ENCODE data around the gene AMELX.

AMELX gene

GRCh38 chrX:11337292-11338009 lies 44.2 kb downstream of the AMELX start:
- Histone ChIP-seq H3K9me3 (ENCODE audit: control insufficient read depth, insufficient read depth, low read length) (no peaks in the 10 kb centered on the region), H3K9ac (ENCODE audit: low read depth, low read length) (no peak overlapping the region), H3K4me3 (ENCODE audit: low read depth, low read length) (no peak overlapping the region), H3K4me1 (ENCODE audit: control insufficient read depth, insufficient read depth, low read length) (no peaks in the 10 kb centered on the region), H3K27me3 (ENCODE audit: control insufficient read depth, insufficient read depth, low read length) (no peaks in the 10 kb centered on the region), H3K27ac (ENCODE audit: low read depth, low read length) (no peak overlapping the region), H3K36me3 (ENCODE audit: control insufficient read depth, insufficient read depth, low read length) (no peaks in the 10 kb centered on the region)

- no peak overlapping the region for H3K9ac ChIP-seq (ENCODE audit: low read depth, low read length)
- no peaks in the 10 kb centered on the region for H3K9me3 ChIP-seq (ENCODE audit: control insufficient read depth, insufficient read depth, low read length)
- no peaks in the 10 kb centered on the region for H3K27me3 ChIP-seq (ENCODE audit: control insufficient read depth, insufficient read depth, low read length)
- H3K4me3 ChIP-seq (ENCODE audit: low read depth, low read length) = no peak overlapping the region
- H3K4me1 ChIP-seq (ENCODE audit: control insufficient read depth, insufficient read depth, low read length) = peaks cover 9% of the 10 kb centered on the region; the same call in 1 of the 2 replicates
- H3K36me3 ChIP-seq (ENCODE audit: control insufficient read depth, insufficient read depth, low read length) = no peaks in the 10 kb centered on the region
- no peak overlapping the region for H3K27ac ChIP-seq (ENCODE audit: low read depth, low read length)
These were observed 48.3 kb downstream of the AMELX start for GRCh38 chrX:11341274-11342201.

GRCh38 chrX:11342673-11343072 lies 49.5 kb downstream of the AMELX start:
- no peak overlapping the region for H3K4me3 ChIP-seq (ENCODE audit: low read depth, low read length)
- H3K4me1 ChIP-seq (ENCODE audit: control insufficient read depth, insufficient read depth, low read length) = peaks cover 9% of the 10 kb centered on the region; the same call in 1 of the 2 replicates
- no peaks in the 10 kb centered on the region for H3K9me3 ChIP-seq (ENCODE audit: control insufficient read depth, insufficient read depth, low read length)
- H3K9ac ChIP-seq (ENCODE audit: low read depth, low read length) = no peak overlapping the region
- H3K36me3 ChIP-seq (ENCODE audit: control insufficient read depth, insufficient read depth, low read length) = no peaks in the 10 kb centered on the region
- no peak overlapping the region for H3K27ac ChIP-seq (ENCODE audit: low read depth, low read length)
- H3K27me3 ChIP-seq (ENCODE audit: control insufficient read depth, insufficient read depth, low read length) = no peaks in the 10 kb centered on the region

GRCh38 chrX:11346121-11346682 lies 53.0 kb downstream of the AMELX start:
- Histone ChIP-seq H3K4me3 (ENCODE audit: low read depth, low read length) (no peak overlapping the region), H3K4me1 (ENCODE audit: control insufficient read depth, insufficient read depth, low read length) (peaks cover 9% of the 10 kb centered on the region; the same call in 1 of the 2 replicates), H3K27me3 (ENCODE audit: control insufficient read depth, insufficient read depth, low read length) (no peaks in the 10 kb centered on the region), H3K36me3 (ENCODE audit: control insufficient read depth, insufficient read depth, low read length) (no peaks in the 10 kb centered on the region), H3K27ac (ENCODE audit: low read depth, low read length) (no peak overlapping the region), H3K9ac (ENCODE audit: low read depth, low read length) (no peak overlapping the region), H3K9me3 (ENCODE audit: control insufficient read depth, insufficient read depth, low read length) (no peaks in the 10 kb centered on the region)

- H3K36me3 ChIP-seq (ENCODE audit: control insufficient read depth, insufficient read depth, low read length) = no peaks in the 10 kb centered on the region
- no peak overlapping the region for H3K9ac ChIP-seq (ENCODE audit: low read depth, low read length)
- H3K27ac ChIP-seq (ENCODE audit: low read depth, low read length) = no peak overlapping the region
- H3K9me3 ChIP-seq (ENCODE audit: control insufficient read depth, insufficient read depth, low read length) = no peaks in the 10 kb centered on the region
- no peak overlapping the region for H3K4me3 ChIP-seq (ENCODE audit: low read depth, low read length)
- H3K4me1 ChIP-seq (ENCODE audit: control insufficient read depth, insufficient read depth, low read length) = peaks cover 9% of the 10 kb centered on the region; the same call in 1 of the 2 replicates
- no peaks in the 10 kb centered on the region for H3K27me3 ChIP-seq (ENCODE audit: control insufficient read depth, insufficient read depth, low read length)
These were observed 54.1 kb downstream of the AMELX start for GRCh38 chrX:11347300-11347699.

- H3K27ac ChIP-seq (ENCODE audit: low read depth, low read length) = no peak overlapping the region
- H3K9ac ChIP-seq (ENCODE audit: low read depth, low read length) = no peak overlapping the region
- H3K4me1 ChIP-seq (ENCODE audit: control insufficient read depth, insufficient read depth, low read length) = peaks cover 9% of the 10 kb centered on the region; the same call in 1 of the 2 replicates
- no peak overlapping the region for H3K4me3 ChIP-seq (ENCODE audit: low read depth, low read length)
- no peaks in the 10 kb centered on the region for H3K27me3 ChIP-seq (ENCODE audit: control insufficient read depth, insufficient read depth, low read length)
- H3K36me3 ChIP-seq (ENCODE audit: control insufficient read depth, insufficient read depth, low read length) = no peaks in the 10 kb centered on the region
- H3K9me3 ChIP-seq (ENCODE audit: control insufficient read depth, insufficient read depth, low read length) = no peaks in the 10 kb centered on the region
These were observed 55.8 kb downstream of the AMELX start for GRCh38 chrX:11349020-11349419.

- H3K27me3 ChIP-seq (ENCODE audit: control insufficient read depth, insufficient read depth, low read length) = no peaks in the 10 kb centered on the region
- H3K4me3 ChIP-seq (ENCODE audit: low read depth, low read length) = no peak overlapping the region
- H3K36me3 ChIP-seq (ENCODE audit: control insufficient read depth, insufficient read depth, low read length) = no peaks in the 10 kb centered on the region
- no peak overlapping the region for H3K9ac ChIP-seq (ENCODE audit: low read depth, low read length)
- no peak overlapping the region for H3K27ac ChIP-seq (ENCODE audit: low read depth, low read length)
- H3K9me3 ChIP-seq (ENCODE audit: control insufficient read depth, insufficient read depth, low read length) = no peaks in the 10 kb centered on the region
- H3K4me1 ChIP-seq (ENCODE audit: control insufficient read depth, insufficient read depth, low read length) = peaks cover 9% of the 10 kb centered on the region; the same call in 1 of the 2 replicates
These were observed 56.6 kb downstream of the AMELX start for GRCh38 chrX:11349661-11350337.
